HG02885 (cell line): Measurements from ENCODE around the gene MYO1F.
"Not testable (repeated sequence)": the region's sequence is repeated elsewhere in the genome, so short reads cannot be mapped to it uniquely, and the experiment has no call there.

ENCODE experiments used
- ATAC-seq: cut with Tn5 transposase; IDR thresholded peaks from one replicate; pipeline ENCODE4 v1.9.1; 2021; ENCODE audit warnings: mild to moderate bottlenecking; ENCODE audit not compliant: unreplicated experiment, poor library complexity

The MYO1F gene

DNA sequence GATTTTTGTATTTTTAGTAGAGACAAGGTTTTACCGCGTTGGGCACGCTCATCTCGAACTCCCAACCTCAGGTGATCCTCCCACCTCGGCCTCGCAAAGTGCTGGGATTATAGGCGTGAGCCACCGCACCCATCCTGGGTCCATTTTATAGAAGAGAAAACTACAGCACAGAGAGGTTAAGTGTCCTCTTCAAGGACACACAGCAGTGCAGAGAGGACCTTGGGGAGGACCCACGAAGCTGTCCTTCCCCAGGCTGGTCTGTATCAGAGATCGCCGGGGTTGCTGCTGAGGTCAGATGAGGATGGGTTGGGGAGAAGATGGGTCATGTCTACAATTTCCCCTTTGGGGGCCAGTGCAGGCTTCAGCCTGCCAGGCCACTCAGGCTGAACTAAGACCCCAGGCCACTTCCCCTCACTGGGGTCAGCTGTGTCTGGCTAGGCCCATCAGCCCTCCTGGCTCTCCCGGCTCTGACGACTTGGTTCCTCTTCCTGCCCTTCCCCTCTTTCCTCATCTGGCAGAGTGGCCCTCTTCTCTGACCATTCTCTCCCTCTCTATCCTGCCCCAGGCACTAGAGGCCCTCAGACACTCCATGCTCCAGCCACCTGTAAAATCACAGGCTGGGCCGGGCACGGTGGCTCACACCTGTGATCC lies 9.6 kb downstream of the MYO1F start:
- ATAC-seq, result no peak

GRCh38 chr19:8566855-8567254 lies 10.4 kb downstream of the MYO1F start:
- ATAC-seq, result no peak

- not testable (repeated sequence) for ATAC-seq
Observed at GRCh38 chr19:8564866-8565265, 12.4 kb downstream of the MYO1F start.

DNA sequence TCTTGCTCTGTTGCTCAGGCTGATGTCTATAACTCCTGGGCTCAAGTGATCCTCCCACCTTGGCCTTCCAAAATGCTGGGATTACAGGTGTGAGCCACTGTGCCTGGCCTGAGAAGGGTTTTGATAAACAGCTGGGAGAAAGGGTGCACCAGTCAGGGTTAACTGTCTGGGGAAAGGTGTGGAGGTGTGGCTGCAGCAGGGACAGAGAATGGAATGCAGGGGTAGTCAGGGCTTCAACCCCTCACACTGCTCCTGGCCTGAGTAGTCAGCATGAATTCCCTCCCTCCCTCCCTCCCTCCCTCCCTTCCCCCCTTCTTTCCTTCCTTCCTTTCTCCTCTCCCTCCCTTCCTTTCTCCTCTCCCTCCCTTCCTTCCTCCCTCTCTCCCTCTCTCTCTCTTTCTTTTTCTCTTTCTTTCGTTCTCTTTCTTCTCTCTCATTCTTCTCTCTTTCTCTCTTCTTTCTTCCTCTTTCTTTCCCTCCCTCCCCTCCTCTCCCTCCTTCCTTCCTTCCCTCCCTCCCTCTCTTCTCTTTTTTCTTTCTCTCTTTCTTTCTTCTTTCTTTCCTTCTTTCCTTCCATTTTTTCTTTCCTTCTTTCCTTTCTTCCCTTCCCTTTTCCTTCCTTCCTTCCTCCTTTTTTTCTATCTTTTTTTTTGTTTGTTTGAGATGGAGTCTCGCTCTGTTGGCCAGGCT lies 16.0 kb downstream of the MYO1F start:
- ATAC-seq, result no peak

DNA sequence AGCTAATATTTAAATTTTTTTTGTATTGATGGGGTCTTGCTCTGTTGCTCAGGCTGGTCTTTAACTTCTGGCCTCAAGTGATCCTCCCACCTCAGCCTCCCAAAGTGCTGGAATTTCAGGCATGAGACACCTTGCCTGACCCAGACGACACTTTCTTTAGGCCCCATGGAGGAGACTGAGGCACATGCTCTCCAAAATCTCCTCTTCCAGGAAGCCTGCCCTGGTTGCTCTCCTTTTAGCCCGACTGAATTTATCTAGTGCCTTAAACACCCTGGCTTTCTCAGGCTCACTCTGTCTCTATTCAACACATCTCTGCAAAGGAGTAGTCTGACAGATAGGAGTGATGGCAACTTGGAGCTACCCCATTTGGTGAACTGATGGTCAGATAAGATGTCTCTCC lies 18.9 kb downstream of the MYO1F start:
- ATAC-seq, result no peak

- ATAC-seq, result no peak
Observed at GRCh38 chr19:8557642-8558238, 19.5 kb downstream of the MYO1F start.

GRCh38 chr19:8553729-8554128 lies 23.5 kb downstream of the MYO1F start:
- not testable (repeated sequence) for ATAC-seq

- no peak for ATAC-seq
Observed at GRCh38 chr19:8552810-8553209, 24.4 kb downstream of the MYO1F start.

- ATAC-seq, result no peak
Observed at GRCh38 chr19:8550070-8550469, 27.2 kb downstream of the MYO1F start.

- no peak for ATAC-seq
Observed at GRCh38 chr19:8545743-8546142, 31.5 kb downstream of the MYO1F start.

- ATAC-seq, result no peak
Observed at GRCh38 chr19:8544168-8544567, 33.1 kb downstream of the MYO1F start.

- no peak for ATAC-seq
Observed at GRCh38 chr19:8539621-8540149, 37.6 kb downstream of the MYO1F start.

GRCh38 chr19:8537099-8537498 lies 40.1 kb downstream of the MYO1F start:
- ATAC-seq, result no peak

DNA sequence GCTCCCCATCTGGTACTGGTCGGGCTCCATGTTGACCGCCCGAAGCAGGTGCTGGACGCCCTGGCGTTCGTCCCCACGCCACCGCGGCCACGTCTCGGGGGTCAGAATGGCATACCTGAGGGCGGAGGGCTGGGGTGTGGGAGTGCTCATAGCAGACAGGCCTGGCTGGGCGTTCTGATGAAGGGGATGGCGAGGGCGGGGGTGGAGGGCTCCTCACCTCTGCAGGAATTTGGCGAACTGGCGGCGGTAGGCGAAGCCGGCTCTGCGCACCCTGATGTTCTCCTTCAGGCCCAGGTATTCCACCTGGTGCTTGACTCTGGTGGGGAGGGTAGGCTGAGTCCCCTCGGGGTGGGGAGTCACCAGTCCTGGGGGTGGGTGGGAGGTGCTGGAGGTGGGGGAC lies 41.0 kb downstream of the MYO1F start:
- no peak for ATAC-seq

GRCh38 chr19:8532225-8532624 lies 45.0 kb downstream of the MYO1F start:
- ATAC-seq, result no peak

DNA sequence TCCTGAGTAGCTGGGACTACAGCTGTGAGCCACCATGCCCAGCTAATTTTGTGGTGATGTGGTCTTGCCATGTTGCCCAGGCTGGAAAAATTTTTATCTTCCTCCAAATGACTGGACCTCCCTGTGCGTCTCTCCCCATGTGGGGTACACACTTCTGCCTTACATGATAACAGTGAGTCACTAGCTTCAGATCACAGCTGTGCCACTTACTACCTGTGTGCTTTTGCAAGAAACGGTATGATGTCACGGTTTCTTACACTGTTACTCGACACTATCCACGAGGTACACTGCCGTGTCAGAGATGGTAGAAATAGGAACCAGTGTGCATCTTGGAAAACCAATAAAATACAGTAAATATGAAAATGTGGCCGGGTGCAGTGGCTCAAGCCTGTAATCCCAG lies 45.8 kb downstream of the MYO1F start:
- no peak for ATAC-seq

DNA sequence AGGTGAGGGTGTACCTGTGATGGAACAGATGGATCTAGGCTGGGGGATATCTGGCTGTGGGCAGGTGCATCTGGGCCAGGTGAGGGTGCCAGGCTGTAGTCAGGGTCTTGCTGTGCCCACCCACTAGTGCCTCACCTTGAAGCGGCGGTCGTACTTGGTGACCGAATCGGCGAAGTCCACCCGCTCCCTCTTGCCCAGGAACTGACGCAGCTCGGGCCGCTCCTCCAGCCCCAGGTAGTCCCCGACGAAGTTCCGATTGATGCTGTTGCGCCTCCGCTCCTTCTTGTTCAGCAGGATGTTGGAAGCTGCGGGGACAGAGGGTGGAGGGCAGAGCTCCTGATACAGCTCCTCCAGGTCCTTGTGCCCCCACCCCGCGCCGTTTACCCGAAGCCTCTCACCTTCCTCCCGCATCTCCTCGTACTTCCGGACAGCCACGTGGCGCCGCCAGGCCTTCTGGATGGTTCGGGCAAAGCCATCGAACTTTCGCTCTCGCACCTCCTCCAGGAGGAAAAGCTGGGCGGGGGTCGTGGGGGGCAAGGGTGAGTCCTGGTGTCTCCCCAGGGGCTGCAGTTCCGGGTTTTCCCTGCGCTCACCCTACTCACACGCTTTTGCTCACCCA lies 47.1 kb downstream of the MYO1F start:
- ATAC-seq, result no peak

- ATAC-seq, result no peak
Observed at GRCh38 chr19:8529369-8530006, 47.8 kb downstream of the MYO1F start.

DNA sequence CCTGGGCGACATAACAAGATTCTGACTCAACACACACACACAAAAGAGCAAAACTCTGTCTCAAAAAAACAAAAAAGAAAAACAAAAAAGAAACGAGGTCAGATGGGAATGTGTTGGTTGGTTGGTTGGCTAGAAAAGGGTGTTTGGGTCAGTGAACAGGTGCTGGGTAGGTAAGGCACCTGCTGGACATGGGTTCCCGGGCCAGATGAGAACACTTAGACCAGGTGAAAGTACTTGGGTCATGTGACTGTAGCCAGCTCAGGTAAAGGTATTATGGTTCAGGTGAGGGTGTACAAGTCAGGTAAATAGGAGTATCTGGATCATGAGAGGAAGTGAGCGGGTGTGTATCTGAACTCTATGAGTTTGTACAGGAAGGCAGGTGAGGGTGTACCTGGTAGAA lies 48.7 kb downstream of the MYO1F start:
- ATAC-seq, result no peak

- ATAC-seq, result no peak
Observed at GRCh38 chr19:8526345-8527091, 50.7 kb downstream of the MYO1F start.
